Stimulated activated memory B cell treated with anti-CD40 and anti-IgM and Interleukin-4, amounts not matched to agents 10 μg/mL and 1 μg/mL and 100 μg/mL, for 72 hours (primary cell): ENCODE measurements around the gene ZNF865.

Source experiments
- ATAC-seq: fragments of 150-1000 bp; cut with Tn5 transposase; 2 replicates; pipeline ENCODE4 v1.10.0; 2021
- H3K27ac Mint-ChIP-seq: one replicate; pipeline ENCODE4 v1.8.0; 2022; ENCODE audit warnings: mild to moderate bottlenecking, mixed read lengths
- H3K27me3 Mint-ChIP-seq: one replicate; pipeline ENCODE4 v1.8.0; 2022; ENCODE audit warnings: mixed read lengths
- H3K36me3 Mint-ChIP-seq: one replicate; pipeline ENCODE4 v1.8.0; 2022; ENCODE audit warnings: mixed read lengths
- H3K4me1 Mint-ChIP-seq: one replicate; pipeline ENCODE4 v1.8.0; 2022; ENCODE audit warnings: mixed read lengths
- H3K4me3 Mint-ChIP-seq: one replicate; pipeline ENCODE4 v1.8.0; 2022; ENCODE audit warnings: mild to moderate bottlenecking, moderate library complexity, mixed read lengths
- H3K9me3 Mint-ChIP-seq: one replicate; pipeline ENCODE4 v1.8.0; 2022; ENCODE audit warnings: mixed read lengths

ZNF865 gene

GRCh38 chr19:55660991-55661390, 55.5 kb downstream of the ZNF865 start:
- H3K36me3 Mint-ChIP-seq: peaks cover 59% of the 10 kb centered on the region
- peaks cover 71% of the 10 kb centered on the region for H3K4me1 Mint-ChIP-seq
- no peak overlapping the region for H3K27ac Mint-ChIP-seq
- H3K4me3 Mint-ChIP-seq: no peak overlapping the region
- H3K9me3 Mint-ChIP-seq: no peaks in the 10 kb centered on the region
- no peak for ATAC-seq
- H3K27me3 Mint-ChIP-seq: no peaks in the 10 kb centered on the region

GRCh38 chr19:55661826-55662225, 56.4 kb downstream of the ZNF865 start:
- H3K4me1 Mint-ChIP-seq: peaks cover 67% of the 10 kb centered on the region
- peak overlapping the region; percentile 26 for H3K27ac Mint-ChIP-seq
- no peaks in the 10 kb centered on the region for H3K9me3 Mint-ChIP-seq
- ATAC-seq: no peak
- no peaks in the 10 kb centered on the region for H3K27me3 Mint-ChIP-seq
- no peak overlapping the region for H3K4me3 Mint-ChIP-seq
- peaks cover 60% of the 10 kb centered on the region for H3K36me3 Mint-ChIP-seq

- ATAC-seq: no peak
- Mint-ChIP-seq H3K4me1 (peaks cover 47% of the 10 kb centered on the region), H3K9me3 (no peaks in the 10 kb centered on the region), H3K27me3 (no peaks in the 10 kb centered on the region), H3K27ac (no peak overlapping the region), H3K36me3 (peaks cover 60% of the 10 kb centered on the region), H3K4me3 (no peak overlapping the region)
These were observed 58.5 kb downstream of the ZNF865 start for GRCh38 chr19:55663846-55664536.

DNA sequence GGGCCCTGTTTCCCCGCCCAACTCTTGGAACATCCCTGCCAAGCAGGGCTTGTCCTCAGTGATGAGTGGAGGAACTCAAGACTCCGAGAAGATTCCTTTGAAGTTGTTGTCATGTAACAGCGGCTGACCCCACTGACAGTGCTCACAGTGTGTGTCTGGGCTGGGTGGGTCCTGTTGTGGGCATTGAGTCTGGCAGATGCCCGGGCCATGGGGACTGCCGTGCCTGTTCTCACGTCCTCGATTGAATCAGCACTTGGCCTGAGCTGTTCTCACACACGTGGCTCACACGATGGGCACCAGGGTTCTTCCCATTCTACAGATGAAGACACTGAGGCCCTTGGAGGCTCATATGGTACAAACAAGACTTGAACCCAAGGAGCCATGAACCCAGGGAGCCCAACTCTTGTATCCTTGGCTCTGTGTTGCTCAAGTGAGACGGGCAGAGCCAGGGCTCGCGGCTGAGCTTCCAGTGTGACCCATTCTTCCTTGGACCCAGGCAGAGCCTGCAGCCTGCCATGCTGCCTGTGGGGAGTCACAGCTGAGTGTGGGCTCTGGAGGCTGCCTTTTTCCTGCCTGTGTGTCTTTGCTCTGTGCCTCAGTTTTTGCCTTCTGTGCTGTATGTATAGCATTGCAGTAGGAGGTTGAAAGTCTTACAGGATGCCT, 61.0 kb downstream of the ZNF865 start:
- no peak overlapping the region for H3K27ac Mint-ChIP-seq
- H3K4me3 Mint-ChIP-seq: no peak overlapping the region
- ATAC-seq: no peak
- peaks cover 48% of the 10 kb centered on the region for H3K4me1 Mint-ChIP-seq
- H3K27me3 Mint-ChIP-seq: no peaks in the 10 kb centered on the region
- H3K9me3 Mint-ChIP-seq: no peaks in the 10 kb centered on the region
- H3K36me3 Mint-ChIP-seq: peaks cover 62% of the 10 kb centered on the region
